PC-3 (cell line): ENCODE results near the gene EPC2.

Experiments used
- EZH2phosphoT487 ChIP-seq: fragments of 300-600 bp; sonication (generic); IDR thresholded peaks from 2 replicates; pipeline ENCODE4 v1.6.1; 2018; ENCODE audit warnings: mild to moderate bottlenecking, antibody characterized with exemption, low read length, borderline replicate concordance
- TF ChIP-seq, protein P1 (sequence below): fragments of 300-600 bp; sonication (generic); conservative IDR thresholded peaks from 2 replicates; pipeline ENCODE4 v1.5.1; 2017; ENCODE audit warnings: antibody characterized with exemption, low read depth, mild to moderate bottlenecking, low read length

- TF ChIP-seq EZH2phosphoT487, result no peak
- TF ChIP-seq, protein P1, sequence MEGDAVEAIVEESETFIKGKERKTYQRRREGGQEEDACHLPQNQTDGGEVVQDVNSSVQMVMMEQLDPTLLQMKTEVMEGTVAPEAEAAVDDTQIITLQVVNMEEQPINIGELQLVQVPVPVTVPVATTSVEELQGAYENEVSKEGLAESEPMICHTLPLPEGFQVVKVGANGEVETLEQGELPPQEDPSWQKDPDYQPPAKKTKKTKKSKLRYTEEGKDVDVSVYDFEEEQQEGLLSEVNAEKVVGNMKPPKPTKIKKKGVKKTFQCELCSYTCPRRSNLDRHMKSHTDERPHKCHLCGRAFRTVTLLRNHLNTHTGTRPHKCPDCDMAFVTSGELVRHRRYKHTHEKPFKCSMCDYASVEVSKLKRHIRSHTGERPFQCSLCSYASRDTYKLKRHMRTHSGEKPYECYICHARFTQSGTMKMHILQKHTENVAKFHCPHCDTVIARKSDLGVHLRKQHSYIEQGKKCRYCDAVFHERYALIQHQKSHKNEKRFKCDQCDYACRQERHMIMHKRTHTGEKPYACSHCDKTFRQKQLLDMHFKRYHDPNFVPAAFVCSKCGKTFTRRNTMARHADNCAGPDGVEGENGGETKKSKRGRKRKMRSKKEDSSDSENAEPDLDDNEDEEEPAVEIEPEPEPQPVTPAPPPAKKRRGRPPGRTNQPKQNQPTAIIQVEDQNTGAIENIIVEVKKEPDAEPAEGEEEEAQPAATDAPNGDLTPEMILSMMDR, result no peak
Observed at GRCh38 chr2:148675708-148676107, 31.2 kb downstream of the EPC2 start.
